OCI-LY7 (cell line): ENCODE measurements around the gene SEMA3D. TPM values are rescaled to one million over a fixed set of nuclear protein-coding genes. Genes with fewer than 3 reads are reported as not detected.

ENCODE experiments used
- BruUV-seq: library from RNA; stranded (reverse); fragments of 400-500 nt; replicated peaks from 2 replicates; lab custom pipeline; 2021; lab: Mats Ljungman, UMichigan
- CTCF ChIA-PET: fragments of 300-600 bp; sonication (Branson Sonifier 250); formaldehyde crosslinking; loops from one replicate; lab custom pipeline; 2022; ENCODE audit warnings: antibody characterized with exemption; ENCODE audit not compliant: unreplicated experiment; lab: Charles Lee
- POLR2A ChIA-PET: fragments of 300-600 bp; sonication (Branson Sonifier 250); formaldehyde crosslinking; loops from one replicate; lab custom pipeline; 2022; ENCODE audit warnings: antibody characterized with exemption; lab: Charles Lee
- DNase-seq: peaks from one replicate; pipeline ENCODE4 v3.0.0-alpha.2; 2015; ENCODE audit warnings: low spot score
- H2AFZ ChIP-seq: fragments of 200-600 bp; sonication (generic), shearing (Covaris generic); 2 replicates; pipeline ENCODE4 v1.6.1; 2014; ENCODE audit warnings: mild to moderate bottlenecking, antibody characterized with exemption, low read length, moderate library complexity
- H3K27ac ChIP-seq: fragments of 200-600 bp; sonication (generic); 2 replicates; pipeline ENCODE4 v1.5.1; 2014; ENCODE audit warnings: mixed run types, low read depth, mild to moderate bottlenecking, moderate library complexity, low read length, inconsistent platforms; ENCODE audit not compliant: poor library complexity, severe bottlenecking
- H3K36me3 ChIP-seq: fragments of 200-600 bp; sonication (generic); 2 replicates; pipeline ENCODE4 v1.6.1; 2014; ENCODE audit warnings: mild to moderate bottlenecking, antibody characterized with exemption, low read length, moderate library complexity, mixed read lengths; ENCODE audit not compliant: insufficient read depth
- H3K4me1 ChIP-seq: fragments of 200-600 bp; sonication (generic); 2 replicates; pipeline ENCODE4 v1.5.1; 2014; ENCODE audit warnings: mild to moderate bottlenecking, low read length; ENCODE audit not compliant: insufficient read depth, poor library complexity, severe bottlenecking
- H3K4me2 ChIP-seq: fragments of 200-600 bp; sonication (generic); 2 replicates; pipeline ENCODE4 v1.6.1; 2014; ENCODE audit warnings: mild to moderate bottlenecking, low read length
- H3K4me3 ChIP-seq: fragments of 200-600 bp; sonication (generic); 2 replicates; pipeline ENCODE4 v1.5.1; 2014; ENCODE audit warnings: mild to moderate bottlenecking, low read depth, low read length; ENCODE audit not compliant: poor library complexity, severe bottlenecking
- H3K79me2 ChIP-seq: fragments of 200-600 bp; sonication (generic); 2 replicates; pipeline ENCODE4 v1.6.1; 2016; ENCODE audit warnings: low read depth, mild to moderate bottlenecking, low read length, moderate library complexity, mixed read lengths; ENCODE audit not compliant: insufficient read depth
- H3K9me2 ChIP-seq: fragments of 200-600 bp; sonication (generic); 2 replicates; pipeline ENCODE4 v1.6.1; 2016; ENCODE audit warnings: mild to moderate bottlenecking, low read length, mixed read lengths; ENCODE audit not compliant: insufficient read depth
- H3K9me3 ChIP-seq: fragments of 200-600 bp; sonication (generic); 2 replicates; pipeline ENCODE4 v1.6.1; 2014; ENCODE audit warnings: mild to moderate bottlenecking, mixed run types, low read length, mixed read lengths
- H4K20me1 ChIP-seq: fragments of 200-600 bp; sonication (generic); 2 replicates; pipeline ENCODE4 v1.6.1; 2014; ENCODE audit warnings: mild to moderate bottlenecking, antibody characterized with exemption, low read length, moderate library complexity, mixed read lengths; ENCODE audit not compliant: insufficient read depth
- CTCF ChIP-seq: fragments of 200-600 bp; sonication (generic); conservative IDR thresholded peaks from 2 replicates; pipeline ENCODE4 v1.5.1; 2014; ENCODE audit warnings: mild to moderate bottlenecking, antibody characterized with exemption, low read length, moderate library complexity, mixed read lengths
- EZH2phosphoT487 ChIP-seq: fragments of 200-600 bp; sonication (generic); IDR thresholded peaks from 2 replicates; pipeline ENCODE4 v1.6.1; 2018; ENCODE audit warnings: low read depth, borderline replicate concordance, mild to moderate bottlenecking, mixed run types, antibody characterized with exemption, low read length, moderate library complexity, mixed read lengths
- intact Hi-C: fragments of 100-400 bp; cut with micrococcal nuclease; formaldehyde crosslinking; loops from one replicate; pipeline ENCODE4 v1.10.0; 2022; ENCODE audit not compliant: unreplicated experiment
- total RNA-seq, 2 experiments: library from RNA; depleted of rRNA in 1 of 2; stranded (reverse); fragments of >200 nt in 1 of 2; shearing (Covaris generic) in 1 of 2; gene quantifications; 2 replicates each; pipeline ENCODE4 v1.2.3, GENCODE V29; 2014 to 2022

SEMA3D gene
- total RNA-seq, 2 experiments from 2014 or later = not detected

- Histone ChIP-seq H3K4me2 (no peak overlapping the region), H2AFZ (no peak overlapping the region), H3K4me1 (no peaks in the 10 kb centered on the region), H3K36me3 (no peaks in the 10 kb centered on the region), H3K9me2 (no peaks in the 10 kb centered on the region), H4K20me1 (no peaks in the 10 kb centered on the region), H3K9me3 (no peaks in the 10 kb centered on the region), H3K4me3 (no peak overlapping the region), H3K27ac (no peak overlapping the region), H3K79me2 (no peaks in the 10 kb centered on the region)
- intact Hi-C loops = no loop called here
- POLR2A ChIA-PET = interaction anchor here (1.0 kb wide), 1 partner anchor 32 kb away, joined by 3 read pairs; no protein-coding TSS in a partner anchor
- BruUV-seq = no TSS peak
- DNase-seq = no peak
- TF ChIP-seq CTCF = no peak
- no peak for TF ChIP-seq EZH2phosphoT487
- CTCF ChIA-PET = no interaction called here
Measured at GRCh38 chr7:85114342-85114741, 72.5 kb downstream of the SEMA3D start.

GRCh38 chr7:85111761-85112160 lies 75.1 kb downstream of the SEMA3D start:
- Histone ChIP-seq H3K4me1 (no peaks in the 10 kb centered on the region), H3K4me2 (no peak overlapping the region), H3K9me3 (no peaks in the 10 kb centered on the region), H4K20me1 (no peaks in the 10 kb centered on the region), H3K36me3 (no peaks in the 10 kb centered on the region), H3K9me2 (no peaks in the 10 kb centered on the region), H3K79me2 (no peaks in the 10 kb centered on the region), H3K4me3 (no peak overlapping the region), H3K27ac (no peak overlapping the region), H2AFZ (no peak overlapping the region)
- DNase-seq = no peak
- CTCF ChIA-PET = no interaction called here
- no TSS peak for BruUV-seq
- POLR2A ChIA-PET = interaction anchor here (0.7 to 0.9 kb wide), 3 partner anchors 24 to 659 kb away, joined by 3 to 4 read pairs (median 3); no protein-coding TSS in a partner anchor
- TF ChIP-seq CTCF = no peak
- TF ChIP-seq EZH2phosphoT487 = no peak
- intact Hi-C loops = no loop called here

GRCh38 chr7:85106719-85107118 lies 80.1 kb downstream of the SEMA3D start:
- H3K4me3 ChIP-seq = no peak overlapping the region
- DNase-seq = no peak
- no peaks in the 10 kb centered on the region for H3K36me3 ChIP-seq
- no peak overlapping the region for H3K4me2 ChIP-seq
- POLR2A ChIA-PET = no interaction called here
- H3K79me2 ChIP-seq = no peaks in the 10 kb centered on the region
- BruUV-seq = no TSS peak
- TF ChIP-seq CTCF (no peak), EZH2phosphoT487 (no peak)
- H3K4me1 ChIP-seq = no peaks in the 10 kb centered on the region
- no peaks in the 10 kb centered on the region for H3K9me2 ChIP-seq
- no peaks in the 10 kb centered on the region for H3K9me3 ChIP-seq
- CTCF ChIA-PET = no interaction called here
- no peak overlapping the region for H2AFZ ChIP-seq
- no peak overlapping the region for H3K27ac ChIP-seq
- no peaks in the 10 kb centered on the region for H4K20me1 ChIP-seq
- intact Hi-C loops = no loop called here
